Loucy (cell line): ENCODE measurements around the gene PTPRA.

ENCODE experiments used
- H2AFZ ChIP-seq: fragments of 200-600 bp; sonication (generic); 2 replicates; pipeline ENCODE4 v1.6.0; 2016; ENCODE audit warnings: antibody characterized with exemption, mild to moderate bottlenecking, low read length, moderate library complexity
- H3F3A ChIP-seq: fragments of 200-600 bp; 2 replicates; pipeline ENCODE4 v1.6.0; 2016; ENCODE audit warnings: antibody characterized with exemption, low read depth, mild to moderate bottlenecking
- H3K27me3 ChIP-seq: fragments of 200-600 bp; sonication (generic); 2 replicates; pipeline ENCODE4 v1.6.1; 2014; ENCODE audit warnings: low read length, mild to moderate bottlenecking; ENCODE audit not compliant: insufficient read depth, poor library complexity, severe bottlenecking
- H3K36me3 ChIP-seq: fragments of 200-600 bp; sonication (generic); 2 replicates; pipeline ENCODE4 v1.6.1; 2016; ENCODE audit warnings: low read length; ENCODE audit not compliant: insufficient read depth
- H3K4me1 ChIP-seq: fragments of 200-600 bp; sonication (generic); 2 replicates; pipeline ENCODE4 v1.5.1; 2014; ENCODE audit warnings: low read length, mild to moderate bottlenecking; ENCODE audit not compliant: insufficient read depth, poor library complexity, severe bottlenecking
- H3K4me2 ChIP-seq: fragments of 200-600 bp; sonication (generic); 2 replicates; pipeline ENCODE4 v1.6.0; 2014; ENCODE audit warnings: antibody characterized with exemption, low read length, low read depth, mild to moderate bottlenecking; ENCODE audit not compliant: poor library complexity, severe bottlenecking
- H3K4me3 ChIP-seq: fragments of 200-600 bp; sonication (generic); 2 replicates; pipeline ENCODE4 v1.5.1; 2014; ENCODE audit warnings: low read length, mild to moderate bottlenecking, mixed read lengths; ENCODE audit not compliant: poor library complexity, severe bottlenecking
- H3K79me2 ChIP-seq: fragments of 200-600 bp; sonication (generic); 2 replicates; pipeline ENCODE4 v1.6.1; 2014; ENCODE audit warnings: low read length; ENCODE audit not compliant: insufficient read depth
- H3K9ac ChIP-seq: fragments of 200-600 bp; sonication (generic); 2 replicates; pipeline ENCODE4 v1.6.0; 2014; ENCODE audit warnings: mild to moderate bottlenecking, low read depth, low read length, moderate library complexity; ENCODE audit not compliant: poor library complexity, severe bottlenecking
- H3K9me2 ChIP-seq: fragments of 200-600 bp; sonication (generic); replicated peaks from 2 replicates; pipeline ENCODE4 v1.6.1; 2016; ENCODE audit warnings: low read depth, low read length, mixed read lengths
- H3K9me3 ChIP-seq: fragments of 200-600 bp; sonication (generic); 2 replicates; pipeline ENCODE4 v1.6.1; 2014; ENCODE audit warnings: mild to moderate bottlenecking, antibody characterized with exemption, low read length, low read depth; ENCODE audit not compliant: insufficient read depth
- H4K20me1 ChIP-seq: fragments of 200-600 bp; sonication (generic); 2 replicates; pipeline ENCODE4 v1.6.0; 2014; ENCODE audit warnings: antibody characterized with exemption, low read length, mild to moderate bottlenecking; ENCODE audit not compliant: insufficient read depth, poor library complexity, severe bottlenecking
- CTCF ChIP-seq: fragments of 200-600 bp; sonication (generic); conservative IDR thresholded peaks from 2 replicates; pipeline ENCODE4 v1.5.1; 2014; ENCODE audit warnings: mild to moderate bottlenecking, antibody characterized with exemption, low read length
- EZH2phosphoT487 ChIP-seq: fragments of 200-600 bp; IDR thresholded peaks from 2 replicates; pipeline ENCODE4 v1.6.1; 2018; ENCODE audit warnings: antibody characterized with exemption, mild to moderate bottlenecking, moderate library complexity, borderline replicate concordance

PTPRA gene

GRCh38 chr20:2835331-2835796 lies 37.9 kb upstream of the PTPRA start:
- no peak overlapping the region for H2AFZ ChIP-seq
- no peaks in the 10 kb centered on the region for H3K9me2 ChIP-seq
- H3F3A ChIP-seq = no peaks in the 10 kb centered on the region
- no peaks in the 10 kb centered on the region for H4K20me1 ChIP-seq
- H3K9ac ChIP-seq = no peak overlapping the region
- H3K27me3 ChIP-seq = no peaks in the 10 kb centered on the region
- H3K4me2 ChIP-seq = no peak overlapping the region
- H3K4me1 ChIP-seq = peaks cover 9% of the 10 kb centered on the region
- no peaks in the 10 kb centered on the region for H3K36me3 ChIP-seq
- H3K79me2 ChIP-seq = peaks cover 13% of the 10 kb centered on the region; the same call in 1 of the 2 replicates
- H3K4me3 ChIP-seq = no peak overlapping the region
- TF ChIP-seq EZH2phosphoT487 (no peak), CTCF (no peak)
- no peaks in the 10 kb centered on the region for H3K9me3 ChIP-seq

- H3K9ac ChIP-seq = no peak overlapping the region
- no peak overlapping the region for H3K4me2 ChIP-seq
- H3K9me2 ChIP-seq = no peaks in the 10 kb centered on the region
- no peaks in the 10 kb centered on the region for H3K36me3 ChIP-seq
- peaks cover 16% of the 10 kb centered on the region; the same call in 1 of the 2 replicates for H3K79me2 ChIP-seq
- no peak overlapping the region for H2AFZ ChIP-seq
- TF ChIP-seq CTCF (no peak), EZH2phosphoT487 (no peak)
- H3K9me3 ChIP-seq = no peaks in the 10 kb centered on the region
- H3F3A ChIP-seq = no peaks in the 10 kb centered on the region
- H3K4me1 ChIP-seq = peaks cover 10% of the 10 kb centered on the region
- no peaks in the 10 kb centered on the region for H4K20me1 ChIP-seq
- no peaks in the 10 kb centered on the region for H3K27me3 ChIP-seq
- no peak overlapping the region for H3K4me3 ChIP-seq
Observed at GRCh38 chr20:2836035-2836434, 37.2 kb upstream of the PTPRA start.

- Histone ChIP-seq H3K79me2 (peaks cover 30% of the 10 kb centered on the region; the same call in 1 of the 2 replicates), H3K4me3 (no peak overlapping the region), H3K9me2 (no peaks in the 10 kb centered on the region), H3K9me3 (no peaks in the 10 kb centered on the region), H3K27me3 (no peaks in the 10 kb centered on the region), H2AFZ (no peak overlapping the region), H3K4me1 (peaks cover 21% of the 10 kb centered on the region), H3F3A (no peaks in the 10 kb centered on the region), H3K9ac (no peak overlapping the region), H3K36me3 (no peaks in the 10 kb centered on the region), H3K4me2 (no peak overlapping the region), H4K20me1 (no peaks in the 10 kb centered on the region)
- TF ChIP-seq CTCF = no peak
- TF ChIP-seq EZH2phosphoT487 = no peak
Observed at GRCh38 chr20:2837221-2837960, 35.9 kb upstream of the PTPRA start.
